ENCODE data around the gene TRIL.

- no peak for TF ChIP-seq POLR2A (IDR thresholded peaks at IDR 0.05; ENCODE audit: low read depth, low read length)
- TF ChIP-seq POLR2AphosphoS5 (IDR thresholded peaks at IDR 0.05; ENCODE audit: low read depth, low read length) = no peak
- TF ChIP-seq TAF1 (IDR thresholded peaks at IDR 0.05; ENCODE audit: low read depth, low read length) = no peak
- TF ChIP-seq POU2F2 (IDR thresholded peaks at IDR 0.05; ENCODE audit: low read depth, low read length) = no peak
- TF ChIP-seq PAX5 (IDR thresholded peaks at IDR 0.05; ENCODE audit: insufficient read depth, low read length, severe bottlenecking) = no peak
Measured at GRCh38 chr7:28998105-28998504, 40.0 kb upstream of the TRIL start.
